Stomach (tissue), 9 donors: Measurements from ENCODE around the gene EGLN2. TPM values are rescaled to one million over a fixed set of nuclear protein-coding genes. Genes with fewer than 3 reads are reported as not detected.
A peak's percentile ranks its signal among the peaks of the same experiment; 100 is the strongest.

Experiments used
- DNase-seq, 2 donors: peaks; one replicate each; pipeline versions ENCODE4 v3.0.0 to v3.0.0-alpha.2; 2013 to 2019
- H3K27ac ChIP-seq, 5 donors: fragments of 200-600 bp in 4 of 5; sonication (generic) in 4 of 5; one replicate each; pipeline ENCODE4 v1.5.1; 2013 to 2019; ENCODE audit warnings: mild to moderate bottlenecking in 1 of 5, moderate library complexity in 1 of 5
- H3K27me3 ChIP-seq, 3 donors: fragments of 200-600 bp; sonication (generic); one replicate each; pipeline ENCODE4 v1.5.1; 2017 to 2019; ENCODE audit warnings: mixed run types in 1 of 3
- H3K36me3 ChIP-seq, 4 donors: fragments of 200-600 bp; sonication (generic); 1 replicate in 3 of 4; 2 replicates in 1 of 4; pipeline ENCODE4 v1.5.1; 2016 to 2019
- H3K4me1 ChIP-seq, 4 donors: fragments of 200-600 bp; sonication (generic); one replicate each; pipeline ENCODE4 v1.5.1; 2016 to 2019
- H3K4me3 ChIP-seq, 4 donors: fragments of 200-600 bp; sonication (generic) in 3 of 4; one replicate each; pipeline ENCODE4 v1.5.1; 2016 to 2019; ENCODE audit warnings: mild to moderate bottlenecking in 1 of 4
- H3K9me3 ChIP-seq, 4 donors: fragments of 200-600 bp; sonication (generic); one replicate each; pipeline ENCODE4 v1.5.1; 2016 to 2019
- EP300 ChIP-seq: sonication (generic); formaldehyde crosslinking; IDR thresholded peaks from one replicate; pipeline ENCODE4 v1.6.1; 2017; ENCODE audit warnings: antibody characterized with exemption
- POLR2A ChIP-seq, 4 donors: fragments of 450-650 bp; IDR thresholded peaks; one replicate each; pipeline ENCODE4 v1.6.1; 2016; ENCODE audit warnings: antibody characterized with exemption in 4 of 4, control low read depth in 2 of 4, mild to moderate bottlenecking in 1 of 4, moderate library complexity in 1 of 4
- POLR2AphosphoS5 ChIP-seq, 3 donors: sonication (generic); formaldehyde crosslinking; IDR thresholded peaks; one replicate each; pipeline ENCODE4 v1.6.1; 2016; ENCODE audit warnings: antibody characterized with exemption in 3 of 3
- WGBS, 5 donors: extraction: QIAGEN DNeasy Blood & Tissue Kit in 3 of 5; methylation state at CpG; one replicate each; pipeline versions ENCODE4 v1.1.5 to v1.1.7; 2013 to 2018; 5-methylcytosine and 5-hydroxymethylcytosine counted together
- intact Hi-C: fragments of 100-400 bp; cut with DNase I; formaldehyde crosslinking; loops from one replicate; pipeline ENCODE4 v1.15.1; 2023; ENCODE audit warnings: low total_unique reads
- polyA plus RNA-seq, 3 donors: library from polyadenylated mRNA; stranded (reverse); fragments of 200-250 nt; gene quantifications; one replicate each; pipeline ENCODE4 v1.2.3, GENCODE V29; 2013
- total RNA-seq, 5 donors: library from RNA; depleted of rRNA; stranded (reverse); fragments of >200 nt; gene quantifications; one replicate each; pipeline versions ENCODE4 v1.1.0 to v1.2.3, GENCODE V29; 2014 to 2016
- TF ChIP-seq, protein P1 (sequence below), 7 experiments: fragments of 450-650 bp in 4 of 7; fragments of 200-600 bp in 3 of 7; sonication (generic) in 3 of 7; IDR thresholded peaks; one replicate each; pipeline ENCODE4 v1.5.1; 2016 to 2019; ENCODE audit warnings: antibody characterized with exemption in 7 of 7, control low read depth in 2 of 7, mild to moderate bottlenecking in 1 of 7
- donor health status: healthy with polysubstance abuse.
- donor health status: Bipolar disorder and iron deficiency.
- donor health status: healthy.

EGLN2 gene
- total and polyA plus RNA-seq, 8 donors, result 30.0 to 115 (median 71.4) TPM

DNA sequence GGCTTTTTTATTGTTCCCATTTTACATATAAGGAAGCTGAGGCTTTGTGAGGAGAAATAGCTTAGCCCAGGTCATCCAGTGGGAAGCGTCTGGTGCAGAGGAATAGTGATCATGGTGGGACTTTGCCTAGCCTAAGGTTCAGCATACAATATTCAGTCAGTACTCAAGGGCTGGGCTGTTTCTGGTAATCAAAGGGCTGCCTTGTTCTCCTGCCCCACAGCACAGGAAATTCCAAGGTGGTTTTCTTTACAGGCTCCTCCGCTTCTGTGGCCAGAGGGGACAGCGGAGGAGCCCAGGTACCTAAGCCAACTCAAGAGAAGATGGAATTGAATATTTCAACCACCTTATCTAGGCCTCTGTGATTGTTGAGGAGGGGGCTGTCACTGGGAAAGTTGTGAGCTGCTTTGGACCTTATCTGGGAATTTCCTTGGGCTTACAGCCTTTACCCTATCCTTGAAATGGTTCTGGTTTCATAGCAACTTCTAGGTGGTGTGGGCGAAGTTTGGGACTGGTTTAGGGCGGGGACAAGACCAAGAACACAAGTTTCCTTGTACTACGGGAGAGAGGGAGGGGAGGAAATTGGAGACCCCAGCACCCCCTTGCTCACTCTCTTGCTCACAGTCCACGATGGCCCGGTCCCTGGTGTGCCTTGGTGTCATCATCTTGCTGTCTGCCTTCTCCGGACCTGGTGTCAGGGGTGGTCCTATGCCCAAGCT, 23.9 kb upstream of the EGLN2 start, which contains the start of gene MIA:
Gene MIA (plus strand): TSS at position 606 of the 716 bp plus-strand sequence. CDS start 22 bp downstream, at position 628.
- H3K27ac ChIP-seq, result peak within 1 kb of the TSS in 3 of 5 donors; percentile 96 to 99 (median 98)
- 64 to 80% (median 71%) methylated on average over 9 of the region's 9 CpGs for WGBS, 5 donors

DNA sequence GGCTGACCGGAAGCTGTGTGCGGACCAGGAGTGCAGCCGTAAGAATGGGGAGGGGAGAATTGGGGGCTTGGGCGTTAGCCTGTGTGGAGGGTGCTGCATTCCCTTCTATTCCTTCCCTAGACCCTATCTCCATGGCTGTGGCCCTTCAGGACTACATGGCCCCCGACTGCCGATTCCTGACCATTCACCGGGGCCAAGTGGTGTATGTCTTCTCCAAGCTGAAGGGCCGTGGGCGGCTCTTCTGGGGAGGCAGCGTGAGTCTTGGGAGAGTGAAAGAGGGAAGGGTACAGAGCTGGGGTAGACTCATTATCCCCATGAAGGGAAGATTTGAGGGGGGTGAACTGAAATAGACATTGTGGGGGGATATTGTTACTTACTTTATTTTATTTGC, 23.4 kb upstream of the EGLN2 start:
- 91 to 93% (median 92%) methylated on average over 9 to 10 of the region's 10 CpGs for WGBS, 5 donors
- Histone ChIP-seq H3K27ac (peak overlapping the region in 1 of 5 donors; percentile 55), H3K4me3 (no peak overlapping the region), H3K36me3 (peaks cover 0 to 9% (median 7%) of the 10 kb centered on the region in 4 donors), H3K9me3 (no peaks in the 10 kb centered on the region), H3K4me1 (peaks cover 13 to 23% (median 19%) of the 10 kb centered on the region in 4 donors), H3K27me3 (no peaks in the 10 kb centered on the region)
- TF ChIP-seq POLR2AphosphoS5 (IDR thresholded peaks at IDR 0.05), result no peak
- TF ChIP-seq POLR2A (IDR thresholded peaks at IDR 0.05), result no peak
- TF ChIP-seq, protein P1, sequence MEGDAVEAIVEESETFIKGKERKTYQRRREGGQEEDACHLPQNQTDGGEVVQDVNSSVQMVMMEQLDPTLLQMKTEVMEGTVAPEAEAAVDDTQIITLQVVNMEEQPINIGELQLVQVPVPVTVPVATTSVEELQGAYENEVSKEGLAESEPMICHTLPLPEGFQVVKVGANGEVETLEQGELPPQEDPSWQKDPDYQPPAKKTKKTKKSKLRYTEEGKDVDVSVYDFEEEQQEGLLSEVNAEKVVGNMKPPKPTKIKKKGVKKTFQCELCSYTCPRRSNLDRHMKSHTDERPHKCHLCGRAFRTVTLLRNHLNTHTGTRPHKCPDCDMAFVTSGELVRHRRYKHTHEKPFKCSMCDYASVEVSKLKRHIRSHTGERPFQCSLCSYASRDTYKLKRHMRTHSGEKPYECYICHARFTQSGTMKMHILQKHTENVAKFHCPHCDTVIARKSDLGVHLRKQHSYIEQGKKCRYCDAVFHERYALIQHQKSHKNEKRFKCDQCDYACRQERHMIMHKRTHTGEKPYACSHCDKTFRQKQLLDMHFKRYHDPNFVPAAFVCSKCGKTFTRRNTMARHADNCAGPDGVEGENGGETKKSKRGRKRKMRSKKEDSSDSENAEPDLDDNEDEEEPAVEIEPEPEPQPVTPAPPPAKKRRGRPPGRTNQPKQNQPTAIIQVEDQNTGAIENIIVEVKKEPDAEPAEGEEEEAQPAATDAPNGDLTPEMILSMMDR (IDR thresholded peaks at IDR 0.05), result no peak
- no peak for TF ChIP-seq EP300
- DNase-seq, result no peak
- intact Hi-C loops, result no loop called here

More for the DNA sequence above, 23.9 kb upstream of the EGLN2 start, which contains the start of gene MIA:
- Histone ChIP-seq H3K36me3 (peaks cover 0 to 13% (median 5%) of the 10 kb centered on the region in 4 donors), H3K4me1 (peaks cover 13 to 23% (median 19%) of the 10 kb centered on the region in 4 donors), H3K4me3 (no peak within 1 kb of the TSS), H3K27me3 (no peaks in the 10 kb centered on the region), H3K9me3 (no peaks in the 10 kb centered on the region)
- intact Hi-C loops, result no loop called here
- DNase-seq, result peak in 1 of 2 donors; percentile 43
- no peak for TF ChIP-seq POLR2A (IDR thresholded peaks at IDR 0.05)
- no peak for TF ChIP-seq POLR2AphosphoS5 (IDR thresholded peaks at IDR 0.05)
- no peak for TF ChIP-seq EP300
- TF ChIP-seq, protein P1 (IDR thresholded peaks at IDR 0.05), result no peak

DNA sequence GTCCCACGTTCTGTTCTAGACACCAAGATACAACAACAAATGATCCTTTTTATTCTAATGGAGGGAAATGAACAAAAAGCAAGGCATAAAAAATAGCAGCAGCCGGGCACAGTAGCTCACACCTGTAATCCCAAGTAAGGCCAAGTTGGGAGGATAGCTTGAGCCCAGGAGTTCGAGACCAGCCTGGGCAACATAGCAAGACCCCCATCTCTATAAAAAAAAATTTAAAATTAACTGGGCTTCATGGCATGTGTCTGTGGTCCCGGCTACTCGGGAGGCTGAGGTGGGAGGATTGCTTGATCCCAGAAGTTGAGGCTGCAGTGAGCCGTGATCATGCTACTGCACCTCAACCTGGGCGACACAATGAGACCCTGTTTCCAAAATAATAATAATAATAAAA, 22.6 kb upstream of the EGLN2 start:
- TF ChIP-seq POLR2AphosphoS5 (IDR thresholded peaks at IDR 0.05) (no peak), EP300 (no peak), POLR2A (IDR thresholded peaks at IDR 0.05) (no peak)
- peak overlapping the region in 4 of 5 donors; percentile 96 to 99 (median 98) for H3K27ac ChIP-seq
- H3K4me3 ChIP-seq, result no peak overlapping the region
- peaks cover 0 to 9% (median 4%) of the 10 kb centered on the region in 4 donors for H3K36me3 ChIP-seq
- 75 to 82% (median 79%) methylated on average over 7 of the region's 7 CpGs for WGBS, 5 donors
- no peaks in the 10 kb centered on the region for H3K9me3 ChIP-seq
- no peak for DNase-seq
- H3K4me1 ChIP-seq, result peaks cover 13 to 23% (median 19%) of the 10 kb centered on the region in 4 donors
- intact Hi-C loops, result no loop called here
- H3K27me3 ChIP-seq, result no peaks in the 10 kb centered on the region

DNA sequence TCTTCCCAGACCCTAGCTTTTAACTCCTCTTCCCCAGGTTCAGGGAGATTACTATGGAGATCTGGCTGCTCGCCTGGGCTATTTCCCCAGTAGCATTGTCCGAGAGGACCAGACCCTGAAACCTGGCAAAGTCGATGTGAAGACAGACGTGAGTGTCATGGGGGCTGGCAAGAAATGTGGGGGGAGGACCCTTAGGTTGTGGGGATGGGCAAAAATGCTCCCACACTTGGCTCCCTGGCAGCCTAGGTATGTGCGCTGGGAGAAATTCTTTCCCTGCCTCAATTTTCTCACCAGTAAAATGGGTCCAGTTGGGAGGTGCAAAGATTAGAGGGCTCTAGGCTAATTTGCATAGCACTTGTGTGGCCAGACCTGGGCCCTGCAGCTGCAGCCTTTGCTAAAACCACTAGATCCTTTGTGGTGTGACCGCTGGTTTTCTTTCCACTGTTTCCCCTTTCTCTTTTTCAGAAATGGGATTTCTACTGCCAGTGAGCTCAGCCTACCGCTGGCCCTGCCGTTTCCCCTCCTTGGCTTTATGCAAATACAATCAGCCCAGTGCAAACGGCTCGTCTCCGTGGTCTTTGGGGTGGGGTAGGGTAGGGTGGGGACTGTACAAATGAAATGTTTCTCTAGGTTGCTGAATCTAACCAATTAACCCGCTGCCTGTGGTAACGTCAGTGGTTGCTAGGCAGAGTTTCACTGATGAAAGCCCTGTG, 21.9 kb upstream of the EGLN2 start:
- WGBS, 5 donors, result 8 to 12% (median 9%) methylated on average over 13 of the region's 13 CpGs
- TF ChIP-seq, protein P1 (IDR thresholded peaks at IDR 0.05), result peak in 1 of 7 experiments; percentile 7
- TF ChIP-seq EP300, result no peak
- TF ChIP-seq POLR2A (IDR thresholded peaks at IDR 0.05), result no peak
- TF ChIP-seq POLR2AphosphoS5 (IDR thresholded peaks at IDR 0.05), result peak in 2 of 3 donors; percentile 58 to 80
- H3K27ac ChIP-seq, result peak overlapping the region; percentile 96 to 99 (median 98)
- no peaks in the 10 kb centered on the region for H3K9me3 ChIP-seq
- no peaks in the 10 kb centered on the region for H3K27me3 ChIP-seq
- H3K36me3 ChIP-seq, result peaks cover 0 to 10% (median 3%) of the 10 kb centered on the region in 4 donors
- intact Hi-C loops, result no loop called here
- DNase-seq, result peak; percentile 94 to 98
- peaks cover 13 to 23% (median 19%) of the 10 kb centered on the region in 4 donors for H3K4me1 ChIP-seq
- peak overlapping the region; percentile 45 to 78 (median 64) for H3K4me3 ChIP-seq
